GM19467 (cell line): Measurements from ENCODE around the gene FBXO44.
"Not testable (repeated sequence)": the region's sequence is repeated elsewhere in the genome, so short reads cannot be mapped to it uniquely, and the experiment has no call there.

Experiments used
- ATAC-seq: cut with Tn5 transposase; IDR thresholded peaks from one replicate; pipeline ENCODE4 v1.9.1; 2021; ENCODE audit warnings: mild to moderate bottlenecking, moderate library complexity; ENCODE audit not compliant: unreplicated experiment

FBXO44 gene

DNA sequence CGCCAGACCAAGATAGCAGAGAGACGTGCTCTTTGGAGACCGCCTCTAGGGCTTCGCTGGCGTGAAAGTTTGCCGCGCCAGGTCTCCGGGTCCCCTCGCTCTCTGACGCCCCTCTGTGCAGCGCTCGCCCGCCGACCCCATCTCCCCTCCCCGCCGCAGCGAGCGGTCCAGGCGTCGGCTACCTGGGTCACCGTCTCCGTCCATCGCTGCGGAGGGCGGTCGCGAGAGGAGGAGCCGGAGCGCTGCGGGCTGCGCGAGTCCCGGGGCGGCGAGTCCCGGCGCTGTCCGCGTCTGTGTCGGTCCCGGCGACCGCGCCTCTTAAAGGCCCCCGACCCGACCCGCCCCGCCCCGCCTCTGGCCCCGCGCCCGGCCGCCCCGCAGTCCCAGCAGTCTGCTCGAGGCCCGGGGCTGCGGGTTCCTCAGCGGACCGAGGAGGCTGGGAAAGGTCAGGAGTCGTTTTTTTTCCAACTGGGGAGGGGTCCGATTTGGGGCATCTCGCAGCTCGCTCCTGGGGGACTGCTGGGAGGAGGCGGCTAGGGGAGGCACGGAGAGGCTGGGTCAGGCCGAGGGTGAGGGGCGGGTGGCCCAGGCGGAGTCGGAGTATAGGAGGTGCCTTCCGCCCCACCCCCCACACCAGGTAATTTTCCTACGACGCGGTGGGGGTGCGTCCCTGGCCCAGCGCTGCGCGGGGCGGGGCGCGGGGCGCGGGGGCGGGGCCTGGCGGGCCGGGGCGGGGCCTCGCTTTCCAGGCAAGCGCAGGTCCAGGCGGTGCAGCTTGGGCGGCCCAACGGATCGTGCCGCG is at the start of gene FBXO44, which contains the start of gene FBXO2:
Gene FBXO44 (plus strand): TSS at position 741 of the 802 bp plus-strand sequence. CDS start 959 bp downstream, outside the sequence.
Gene FBXO2 (minus strand): TSS at position 293 of the 802 bp plus-strand sequence. CDS start 89 bp downstream, at position 204.
- peak; percentile 73 for ATAC-seq

DNA sequence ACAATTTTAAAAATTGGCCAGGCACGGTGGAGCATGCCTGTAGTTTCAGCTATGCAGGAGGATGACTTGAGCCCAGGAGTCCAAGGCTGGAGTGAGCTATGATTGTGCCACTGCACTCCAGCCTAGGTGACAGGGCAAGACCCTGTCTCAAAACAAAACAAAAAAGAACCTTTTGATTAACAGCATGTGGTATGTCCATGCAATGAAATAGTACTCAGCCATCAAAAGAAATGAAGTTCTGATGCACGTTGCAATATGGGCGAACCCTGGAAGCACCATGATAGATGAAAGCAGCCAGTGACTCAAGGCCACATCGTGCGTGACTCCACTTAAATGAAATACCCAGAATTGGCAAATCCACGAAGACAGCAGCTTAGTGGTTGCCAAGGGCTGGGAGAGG is 47.9 kb upstream of the FBXO44 start:
- no peak for ATAC-seq

DNA sequence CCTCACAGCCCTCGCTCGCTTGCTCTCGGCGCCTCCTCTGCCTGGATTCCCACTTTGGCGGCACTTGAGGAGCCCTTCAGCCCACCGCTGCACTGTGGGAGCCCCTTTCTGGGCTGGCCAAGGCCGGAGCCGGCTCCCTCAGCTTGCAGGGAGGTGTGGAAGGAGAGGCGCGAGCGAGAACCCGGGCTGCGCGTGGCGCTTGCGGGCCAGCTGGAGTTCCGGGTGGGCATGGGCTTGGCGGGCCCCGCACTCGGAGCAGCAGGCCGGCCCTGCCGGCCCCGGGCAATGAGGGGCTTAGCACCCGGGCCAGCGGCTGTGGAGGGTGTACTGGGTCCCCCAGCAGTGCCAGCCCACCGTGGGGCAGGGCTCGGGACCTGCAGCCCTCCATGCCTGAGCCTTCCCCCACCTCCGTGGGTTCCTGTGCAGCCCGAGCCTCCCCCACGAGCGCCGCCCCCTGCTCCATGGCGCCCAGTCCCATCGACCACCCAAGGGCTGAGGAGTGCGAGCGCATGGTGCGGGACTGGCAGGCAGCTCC is 46.0 kb upstream of the FBXO44 start:
- not testable (repeated sequence) for ATAC-seq

GRCh38 chr1:11609378-11609777 is 45.3 kb upstream of the FBXO44 start:
- ATAC-seq: not testable (repeated sequence)

- no peak for ATAC-seq
Measured at GRCh38 chr1:11610629-11611180, 44.0 kb upstream of the FBXO44 start.

DNA sequence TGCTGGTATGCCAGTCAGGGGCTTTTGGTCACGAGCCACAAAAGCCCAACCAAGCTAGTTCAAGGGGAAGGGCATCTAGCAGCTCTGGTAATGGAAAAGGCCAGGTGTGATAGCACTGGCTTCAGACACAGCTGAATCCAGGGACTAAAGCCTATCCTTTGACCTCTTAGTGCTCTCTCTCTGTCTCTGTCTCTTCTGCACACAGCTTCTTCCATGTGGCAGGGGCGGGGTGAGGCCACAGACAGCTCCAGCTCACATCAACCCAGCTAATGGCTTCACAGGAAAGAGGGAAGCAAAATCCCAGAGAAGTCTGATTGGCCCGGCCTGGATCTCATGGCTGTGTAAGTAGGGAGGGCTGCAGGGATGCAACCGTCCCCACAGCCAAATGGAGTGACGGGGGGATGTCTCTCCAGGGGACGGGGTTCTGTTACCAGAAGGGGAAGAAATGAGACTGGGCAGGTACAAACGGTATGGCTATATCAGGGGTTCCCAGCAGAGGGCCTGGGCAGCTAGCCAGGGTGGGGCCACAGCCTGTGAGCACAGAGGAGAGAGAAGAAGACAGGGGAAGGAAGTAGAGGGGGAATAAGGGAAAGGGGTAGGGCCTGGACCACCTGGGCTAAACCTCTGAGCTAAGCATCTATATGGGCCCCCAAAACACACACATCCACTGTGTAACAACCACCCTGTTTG is 42.9 kb upstream of the FBXO44 start:
- no peak for ATAC-seq

DNA sequence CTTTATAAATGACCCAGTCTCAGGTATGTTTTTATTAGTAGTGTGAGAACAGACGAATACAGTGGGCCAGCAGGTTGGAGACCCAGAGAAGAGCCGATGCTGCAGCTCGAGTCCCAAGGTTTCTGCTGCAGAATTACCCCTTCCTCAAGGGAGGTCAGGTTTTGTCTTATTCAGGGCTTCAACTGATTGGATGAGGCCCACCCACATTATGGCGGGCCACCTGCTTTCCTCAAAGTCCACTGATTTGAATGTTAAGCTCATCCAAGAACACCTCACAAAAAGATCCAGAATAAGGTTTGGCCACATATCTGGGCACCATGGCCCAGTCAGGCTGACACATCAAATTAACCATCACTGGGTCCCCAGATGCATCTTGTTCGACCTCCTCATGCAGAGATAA is 41.3 kb upstream of the FBXO44 start:
- ATAC-seq: no peak

- no peak for ATAC-seq
Measured at GRCh38 chr1:11615090-11615489, 39.6 kb upstream of the FBXO44 start.

- ATAC-seq: no peak
Measured at GRCh38 chr1:11616766-11617165, 37.9 kb upstream of the FBXO44 start.

DNA sequence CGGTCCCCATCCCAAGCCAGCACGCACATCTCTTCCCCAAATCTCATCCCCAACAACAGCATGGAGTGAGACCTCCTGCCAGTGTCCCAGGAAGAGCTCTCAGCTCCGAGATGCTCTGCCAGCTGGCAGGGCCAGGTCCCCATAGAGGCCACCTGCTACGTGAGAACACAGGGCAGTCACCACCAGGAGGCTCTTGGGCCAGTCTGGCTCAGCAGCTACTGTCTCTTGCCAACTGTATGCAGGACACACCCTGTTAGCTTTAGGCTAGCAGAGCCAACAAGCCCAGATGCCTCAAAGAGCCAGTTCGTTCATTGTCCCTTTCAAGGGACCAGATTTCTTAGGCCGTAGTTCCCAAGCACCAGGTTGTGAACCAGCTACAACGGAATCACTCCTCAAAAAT is 37.4 kb upstream of the FBXO44 start:
- ATAC-seq: no peak

DNA sequence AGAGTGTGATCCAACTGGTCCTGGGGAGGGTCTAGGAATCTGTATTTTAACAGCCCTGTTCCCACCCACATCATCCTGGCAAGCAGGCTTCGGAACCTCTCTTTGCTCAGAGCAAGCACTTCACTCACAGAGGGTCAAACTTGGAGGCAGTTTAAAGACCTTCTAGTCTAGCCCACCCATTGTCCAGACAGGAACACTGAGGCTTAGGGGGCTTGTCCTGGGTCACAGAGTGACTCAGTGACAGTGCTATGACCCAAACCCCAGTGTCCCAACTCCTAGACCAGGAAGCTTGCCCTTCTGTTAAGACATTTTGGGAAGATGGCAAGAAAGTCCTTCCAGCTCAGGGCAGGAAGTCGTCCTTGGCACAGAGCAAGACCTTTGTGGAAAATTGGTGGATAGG is 36.9 kb upstream of the FBXO44 start:
- no peak for ATAC-seq

DNA sequence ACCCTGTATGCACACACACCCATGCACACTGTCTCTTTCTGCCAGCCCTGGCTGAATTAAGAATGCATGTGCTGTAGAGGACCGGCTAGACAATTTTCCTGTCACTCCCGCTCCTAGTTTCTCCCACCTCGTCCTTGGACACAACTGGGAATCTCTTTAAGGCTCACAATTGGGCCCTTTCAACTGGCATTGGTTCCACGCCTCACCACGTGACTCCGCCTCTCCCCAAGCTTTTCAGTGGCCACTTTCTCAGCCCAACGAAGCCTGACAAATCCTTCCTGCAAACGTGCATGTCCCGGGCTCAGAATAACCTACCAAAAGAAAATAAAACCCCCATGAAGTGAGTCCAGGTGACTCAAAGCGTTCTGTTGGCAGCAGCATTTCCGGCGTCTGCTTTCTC is 34.3 kb upstream of the FBXO44 start:
- no peak for ATAC-seq

DNA sequence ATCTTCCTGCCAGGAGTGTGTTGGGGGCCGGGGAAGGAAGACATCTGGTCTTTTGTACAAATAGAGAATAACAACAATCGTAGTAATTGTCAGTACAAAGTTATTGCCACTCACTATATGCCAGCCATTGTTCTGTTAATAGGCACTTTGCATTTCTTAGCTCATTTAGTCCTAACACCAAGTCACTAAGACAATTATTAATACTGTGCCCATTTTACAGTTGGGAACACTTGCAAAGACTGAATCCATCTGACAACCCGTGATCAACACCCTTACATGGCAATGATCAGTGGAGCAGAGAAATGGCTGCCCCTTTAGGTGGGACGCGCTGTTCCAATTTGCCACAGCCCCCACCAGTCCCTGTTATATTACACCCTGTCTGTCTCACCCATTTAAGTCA is 33.8 kb upstream of the FBXO44 start:
- no peak for ATAC-seq

DNA sequence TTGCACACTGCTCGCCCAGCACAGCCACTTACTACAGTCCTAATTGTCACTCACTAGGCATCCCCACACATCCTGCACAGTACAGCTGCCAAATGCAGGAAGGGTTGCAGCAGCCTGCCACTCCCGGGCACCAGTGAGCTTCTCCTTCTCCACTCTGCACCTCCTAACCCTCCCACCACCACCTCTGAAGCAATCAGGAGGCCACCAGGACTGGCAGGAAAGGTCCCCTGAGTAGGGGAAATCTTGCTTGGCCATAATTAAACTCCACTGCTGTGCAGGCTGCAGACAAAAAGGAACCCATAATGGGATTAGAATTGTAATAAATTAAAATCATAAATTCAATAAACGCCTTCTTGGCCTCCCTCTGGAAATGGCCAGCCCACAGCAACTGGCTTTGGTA is 32.3 kb upstream of the FBXO44 start:
- no peak for ATAC-seq

DNA sequence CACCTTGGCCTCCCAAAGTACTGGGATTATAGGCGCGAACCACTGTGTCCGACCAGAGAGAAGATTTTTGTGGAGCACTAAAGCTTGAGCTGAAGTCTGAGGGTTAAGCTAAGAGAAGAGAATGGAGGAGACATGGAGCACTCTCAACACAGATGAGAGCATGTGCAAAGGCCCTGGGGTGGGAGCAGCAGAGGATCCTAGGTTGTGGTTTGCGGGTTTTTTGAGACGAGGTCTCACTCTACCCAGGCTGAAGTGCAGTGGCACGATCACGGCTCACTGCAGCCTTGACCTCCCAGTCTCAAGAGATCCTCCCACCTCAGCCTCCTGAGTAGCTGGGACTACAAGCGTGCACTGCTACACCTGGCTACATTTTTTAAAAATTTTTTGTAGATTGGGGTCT is 31.0 kb upstream of the FBXO44 start:
- no peak for ATAC-seq

DNA sequence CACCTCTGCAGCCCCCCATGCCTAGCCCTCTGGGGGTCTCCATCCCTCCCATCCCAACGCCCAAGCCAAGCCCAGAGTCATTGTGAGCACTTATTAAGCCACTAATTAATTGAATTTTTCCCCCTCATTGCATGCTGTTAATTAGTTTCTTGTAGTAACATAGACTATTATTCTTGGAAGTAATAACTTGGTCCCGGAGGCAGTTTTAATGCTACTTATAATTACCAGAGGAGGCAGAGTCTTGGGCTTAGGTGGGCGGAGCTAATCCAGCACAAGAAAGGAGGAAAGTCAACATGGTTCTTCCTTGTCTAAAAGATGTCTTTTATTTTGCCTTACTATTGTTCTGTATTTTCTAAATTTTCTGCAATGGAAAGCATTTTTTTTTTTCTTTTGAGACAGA is 28.1 kb upstream of the FBXO44 start:
- no peak for ATAC-seq

DNA sequence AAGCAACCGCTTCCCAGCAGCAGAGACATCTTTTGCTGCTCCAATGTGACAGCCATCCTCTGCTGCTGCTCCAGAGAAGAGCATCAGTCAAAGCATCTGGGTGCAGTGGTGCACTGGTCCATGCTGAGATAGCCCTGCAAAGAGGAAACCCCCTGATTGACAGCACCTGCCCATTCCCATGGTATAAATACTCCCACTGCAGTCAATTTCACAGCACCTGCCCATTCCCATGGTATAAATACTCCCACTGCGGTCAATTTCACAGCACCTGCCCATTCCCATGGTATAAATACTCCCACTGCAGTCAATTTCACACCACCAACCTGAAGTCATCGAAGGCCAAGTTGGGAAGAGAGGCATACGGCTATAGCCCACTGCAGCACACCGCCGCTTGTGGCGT is 25.9 kb upstream of the FBXO44 start:
- no peak for ATAC-seq

- ATAC-seq: no peak
Measured at GRCh38 chr1:11629184-11630016, 25.3 kb upstream of the FBXO44 start.

DNA sequence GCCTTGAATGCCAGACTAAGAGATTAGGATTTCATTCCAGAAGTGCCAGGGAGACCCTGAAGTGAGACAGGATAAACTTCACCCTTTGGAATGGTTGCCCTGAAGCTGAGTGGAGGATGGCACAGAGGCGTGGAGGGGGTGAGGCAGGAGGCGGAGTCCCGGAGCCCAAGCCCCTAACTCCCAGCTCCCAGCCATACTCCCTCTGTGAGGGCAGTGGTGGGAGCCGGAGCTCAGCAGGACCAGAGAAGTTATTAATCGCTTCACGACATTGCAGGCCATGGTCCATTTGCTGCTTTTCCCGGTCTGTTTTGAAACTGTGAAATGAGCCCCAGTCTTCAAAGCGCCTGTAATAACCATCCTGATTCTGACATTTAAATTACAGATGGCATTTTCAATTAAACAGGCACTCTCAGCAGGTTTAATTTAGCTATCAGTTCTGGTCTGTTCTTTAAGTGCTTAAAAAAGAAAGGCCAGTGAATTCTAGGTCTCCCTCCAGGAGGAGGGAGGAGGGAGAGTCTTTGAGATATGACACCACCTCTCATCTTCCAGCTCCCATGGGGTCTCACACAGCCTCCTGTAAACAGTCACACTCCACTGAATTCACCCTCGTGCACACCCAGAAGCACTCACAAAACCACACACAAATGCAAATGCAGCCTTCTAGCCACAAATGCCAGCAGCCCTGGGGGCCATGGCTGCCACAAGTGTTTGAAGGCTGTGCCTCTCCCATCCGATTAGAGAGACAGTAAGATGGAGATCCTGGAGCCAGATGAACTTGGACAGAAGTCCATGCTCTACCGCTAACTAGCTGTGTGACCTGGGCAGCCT is 20.1 kb upstream of the FBXO44 start:
- no peak for ATAC-seq

DNA sequence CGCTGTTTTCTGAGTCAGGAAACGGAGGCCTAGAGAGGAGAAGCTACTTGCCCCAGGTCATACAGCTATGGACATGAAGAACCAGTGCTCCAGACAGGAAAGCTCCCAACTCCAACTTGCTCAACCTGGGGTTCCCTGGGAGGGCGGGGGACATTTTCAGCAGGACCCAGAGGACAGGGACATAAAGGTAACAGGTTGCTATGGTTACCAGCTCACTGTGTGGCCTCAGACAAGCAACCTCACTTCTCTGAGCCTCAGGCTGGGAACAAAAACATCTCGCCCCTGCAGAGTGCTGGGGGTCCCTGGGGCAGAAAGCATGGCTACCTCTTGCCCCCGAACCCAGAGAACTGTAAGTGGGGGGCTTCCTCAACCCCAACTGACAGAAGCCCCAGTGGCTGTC is 16.6 kb upstream of the FBXO44 start:
- no peak for ATAC-seq
